HEK293T (cell line): ENCODE results near the gene LELP1.

ENCODE experiments used
- ARNT ChIP-seq: fragments of 450-650 bp; IDR thresholded peaks from 2 replicates; pipeline ENCODE4 v1.6.1; 2017; ENCODE audit warnings: mild to moderate bottlenecking
- BHLHE40 ChIP-seq: fragments of 450-650 bp; IDR thresholded peaks from 2 replicates; pipeline ENCODE4 v1.6.1; 2016; ENCODE audit warnings: mild to moderate bottlenecking, moderate library complexity, borderline replicate concordance
- CTBP1 ChIP-seq: fragments of 450-650 bp; IDR thresholded peaks from 2 replicates; pipeline ENCODE4 v1.6.1; 2016; ENCODE audit warnings: borderline replicate concordance
- ELF4 ChIP-seq: fragments of 450-650 bp; IDR thresholded peaks from 2 replicates; pipeline ENCODE4 v1.6.1; 2017; ENCODE audit warnings: antibody characterized with exemption
- FOXA1 ChIP-seq: fragments of 450-650 bp; IDR thresholded peaks from 2 replicates; pipeline ENCODE4 v1.6.1; 2016; ENCODE audit warnings: mild to moderate bottlenecking
- FOXM1 ChIP-seq: fragments of 450-650 bp; IDR thresholded peaks from 2 replicates; pipeline ENCODE4 v1.6.1; 2017; ENCODE audit warnings: mild to moderate bottlenecking, borderline replicate concordance
- HDGF ChIP-seq: fragments of 450-650 bp; IDR thresholded peaks from 2 replicates; pipeline ENCODE4 v1.6.1; 2017; ENCODE audit warnings: antibody characterized with exemption, borderline replicate concordance
- L3MBTL2 ChIP-seq: fragments of 450-650 bp; conservative IDR thresholded peaks from 2 replicates; pipeline ENCODE4 v1.6.1; 2016; ENCODE audit warnings: mild to moderate bottlenecking
- PKNOX1 ChIP-seq: fragments of 450-650 bp; IDR thresholded peaks from 2 replicates; pipeline ENCODE4 v1.6.1; 2016
- SP1 ChIP-seq: fragments of 450-650 bp; IDR thresholded peaks from 2 replicates; pipeline ENCODE4 v1.6.1; 2017
- SUZ12 ChIP-seq: fragments of 450-650 bp; IDR thresholded peaks from 2 replicates; pipeline ENCODE4 v1.6.1; 2016; ENCODE audit warnings: mild to moderate bottlenecking
- TARDBP ChIP-seq: fragments of 450-650 bp; IDR thresholded peaks from 2 replicates; pipeline ENCODE4 v1.6.1; 2016
- ZNF384 ChIP-seq: fragments of 450-650 bp; IDR thresholded peaks from 2 replicates; pipeline ENCODE4 v1.6.1; 2016

GRCh38 chr1:153242160-153242559 is 38.9 kb downstream of the LELP1 start:
- TF ChIP-seq TARDBP (no peak), ELF4 (no peak), PKNOX1 (no peak), SP1 (no peak), FOXA1 (no peak), ZNF384 (no peak), L3MBTL2 (no peak), SUZ12 (no peak), HDGF (no peak), BHLHE40 (no peak), FOXM1 (no peak), ARNT (no peak), CTBP1 (no peak)
